Keratinocyte (primary cell): ENCODE data around the gene SLC25A47. TPM values are rescaled to one million over a fixed set of nuclear protein-coding genes. Genes with fewer than 3 reads are reported as not detected.

Experiments used
- DNase-seq: peaks from one replicate; pipeline ENCODE4 v3.0.0-alpha.2; 2011; ENCODE audit warnings: low read depth, missing footprints, low spot score
- FAIRE-seq: peaks from 2 replicates; lab custom pipeline; 2011; peaks lifted over from hg19 to GRCh38; lab: Jason Lieb, UNC
- H2AFZ ChIP-seq: 2 replicates; pipeline ENCODE4 v1.6.0; 2012; ENCODE audit warnings: low read length, control low read depth, inconsistent platforms; ENCODE audit not compliant: control insufficient read depth
- H3K27ac ChIP-seq: 2 replicates; pipeline ENCODE4 v1.5.1; 2011; ENCODE audit warnings: low read length; ENCODE audit not compliant: control insufficient read depth, insufficient read depth
- H3K27me3 ChIP-seq: 3 replicates; pipeline ENCODE4 v1.6.0; 2011; ENCODE audit warnings: low read length; ENCODE audit not compliant: control insufficient read depth, insufficient read depth; ENCODE audit errors: extremely low read depth
- H3K36me3 ChIP-seq, 2 experiments: 2 replicates in 1 of 2; 3 replicates in 1 of 2; pipeline ENCODE4 v1.5.1; 2011; ENCODE audit warnings: low read length in 2 of 2, mild to moderate bottlenecking in 1 of 2; ENCODE audit not compliant: control insufficient read depth in 2 of 2, insufficient read depth in 2 of 2; ENCODE audit errors: extremely low read depth in 1 of 2
- H3K4me1 ChIP-seq: 3 replicates; pipeline ENCODE4 v1.5.1; 2011; ENCODE audit warnings: low read length; ENCODE audit not compliant: control insufficient read depth, insufficient read depth; ENCODE audit errors: extremely low read depth
- H3K4me2 ChIP-seq: 3 replicates; pipeline ENCODE4 v1.6.0; 2011; ENCODE audit warnings: low read depth, low read length; ENCODE audit not compliant: control insufficient read depth, insufficient read depth; ENCODE audit errors: extremely low read depth
- H3K4me3 ChIP-seq, 3 experiments: fragments of 200-600 bp in 1 of 3; sonication (generic) in 1 of 3; 2 replicates in 2 of 3; 3 replicates in 1 of 3; pipeline ENCODE4 v1.5.1; 2011 to 2016; ENCODE audit warnings: low read length in 3 of 3, mild to moderate bottlenecking in 3 of 3, control low read depth in 2 of 3, inconsistent platforms in 1 of 3, low read depth in 1 of 3, mixed read lengths in 1 of 3, mixed run types in 1 of 3, moderate library complexity in 1 of 3; ENCODE audit not compliant: control insufficient read depth in 2 of 3, insufficient read depth in 2 of 3; ENCODE audit errors: extremely low read depth in 1 of 3
- H3K79me2 ChIP-seq: 2 replicates; pipeline ENCODE4 v1.6.0; 2012; ENCODE audit warnings: low read length; ENCODE audit not compliant: control insufficient read depth, insufficient read depth
- H3K9ac ChIP-seq: 3 replicates; pipeline ENCODE4 v1.6.0; 2011; ENCODE audit warnings: low read length; ENCODE audit not compliant: control insufficient read depth, insufficient read depth; ENCODE audit errors: extremely low read depth
- H3K9me1 ChIP-seq: 3 replicates; pipeline ENCODE4 v1.6.0; 2011; ENCODE audit warnings: low read length; ENCODE audit not compliant: control insufficient read depth, insufficient read depth; ENCODE audit errors: extremely low read depth
- H3K9me3 ChIP-seq: 2 replicates; pipeline ENCODE4 v1.5.1; 2012; ENCODE audit warnings: low read depth, low read length; ENCODE audit not compliant: control insufficient read depth
- H4K20me1 ChIP-seq: 3 replicates; pipeline ENCODE4 v1.6.0; 2011; ENCODE audit warnings: low read length; ENCODE audit not compliant: control insufficient read depth, insufficient read depth; ENCODE audit errors: extremely low read depth
- EZH2 ChIP-seq: IDR thresholded peaks from one replicate; pipeline ENCODE4 v1.6.1; 2012; ENCODE audit warnings: inconsistent platforms, mild to moderate bottlenecking, low read length, moderate library complexity
- dilution Hi-C: fragments of 300-500 bp; cut with MboI; formaldehyde crosslinking; loops from one replicate; pipeline ENCODE4 v1.7.0; 2020; ENCODE audit warnings: low sequenced_read_pairs; ENCODE audit not compliant: extremely low pct_ligation_motif_present
- polyA plus RNA-seq, 5 experiments: library from polyadenylated mRNA; depleted of rRNA in 3 of 5; stranded (reverse) in 3 of 5; stranded (forward) in 1 of 5; unstranded in 1 of 5; fragments of >200 nt; gene quantifications; 1 replicate in 1 of 5; 2 replicates in 3 of 5; 3 replicates in 1 of 5; pipeline versions ENCODE4 v1.2.1 to v1.2.3, GENCODE V29; 2011 to 2012; ENCODE audit warnings: missing spikeins in 2 of 5, low read depth in 1 of 5, low replicate concordance in 1 of 5
- TF ChIP-seq, protein P1 (sequence below), 3 experiments: IDR thresholded peaks in 1 of 3; conservative IDR thresholded peaks in 1 of 3; optimal IDR thresholded peaks in 1 of 3; 2 replicates in 2 of 3; 3 replicates in 1 of 3; pipeline versions ENCODE3 to v1.5.1; 2011; ENCODE audit warnings: low read length in 3 of 3, mild to moderate bottlenecking in 3 of 3, moderate library complexity in 2 of 3, control low read depth in 1 of 3, inconsistent platforms in 1 of 3; ENCODE audit not compliant: insufficient read depth in 2 of 3; ENCODE audit errors: extremely low read depth in 1 of 3

SLC25A47 gene
- polyA plus RNA-seq, 1 donor (not counting 4 experiments of a cell fraction or from before 2014, with no cell fraction given), result not detected

- dilution Hi-C loops, result no loop called here
- Histone ChIP-seq H3K9me1 (no peaks in the 10 kb centered on the region), H3K4me3 (no peak overlapping the region), H3K4me2 (no peak overlapping the region), H2AFZ (no peak overlapping the region), H3K27me3 (peaks cover 2% of the 10 kb centered on the region), H3K9me3 (no peaks in the 10 kb centered on the region), H3K4me1 (no peaks in the 10 kb centered on the region), H4K20me1 (no peaks in the 10 kb centered on the region), H3K27ac (no peak overlapping the region), H3K9ac (no peak overlapping the region), H3K79me2 (no peaks in the 10 kb centered on the region), H3K36me3 (no peaks in the 10 kb centered on the region)
- TF ChIP-seq, protein P1, sequence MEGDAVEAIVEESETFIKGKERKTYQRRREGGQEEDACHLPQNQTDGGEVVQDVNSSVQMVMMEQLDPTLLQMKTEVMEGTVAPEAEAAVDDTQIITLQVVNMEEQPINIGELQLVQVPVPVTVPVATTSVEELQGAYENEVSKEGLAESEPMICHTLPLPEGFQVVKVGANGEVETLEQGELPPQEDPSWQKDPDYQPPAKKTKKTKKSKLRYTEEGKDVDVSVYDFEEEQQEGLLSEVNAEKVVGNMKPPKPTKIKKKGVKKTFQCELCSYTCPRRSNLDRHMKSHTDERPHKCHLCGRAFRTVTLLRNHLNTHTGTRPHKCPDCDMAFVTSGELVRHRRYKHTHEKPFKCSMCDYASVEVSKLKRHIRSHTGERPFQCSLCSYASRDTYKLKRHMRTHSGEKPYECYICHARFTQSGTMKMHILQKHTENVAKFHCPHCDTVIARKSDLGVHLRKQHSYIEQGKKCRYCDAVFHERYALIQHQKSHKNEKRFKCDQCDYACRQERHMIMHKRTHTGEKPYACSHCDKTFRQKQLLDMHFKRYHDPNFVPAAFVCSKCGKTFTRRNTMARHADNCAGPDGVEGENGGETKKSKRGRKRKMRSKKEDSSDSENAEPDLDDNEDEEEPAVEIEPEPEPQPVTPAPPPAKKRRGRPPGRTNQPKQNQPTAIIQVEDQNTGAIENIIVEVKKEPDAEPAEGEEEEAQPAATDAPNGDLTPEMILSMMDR (optimal IDR thresholded peaks at IDR 0.05 in 1 of 3, IDR thresholded peaks at IDR 0.05 in 1 of 3, conservative IDR thresholded peaks at IDR 0.05 in 1 of 3; ENCODE audit: extremely low read depth in 1 of 3, insufficient read depth in 2 of 3, low read length in 3 of 3), result no peak
- TF ChIP-seq EZH2, result no peak
- FAIRE-seq (no peak), DNase-seq (no peak)
These were observed 2.8 kb downstream of the SLC25A47 start for GRCh38 chr14:100325958-100326357.

GRCh38 chr14:100327128-100327527 lies 4.0 kb downstream of the SLC25A47 start:
- Histone ChIP-seq H3K79me2 (no peaks in the 10 kb centered on the region), H2AFZ (no peak overlapping the region), H3K27me3 (peaks cover 2% of the 10 kb centered on the region), H3K9me3 (no peaks in the 10 kb centered on the region), H4K20me1 (no peaks in the 10 kb centered on the region), H3K4me3 (no peak overlapping the region), H3K36me3 (no peaks in the 10 kb centered on the region), H3K4me1 (no peaks in the 10 kb centered on the region), H3K9ac (no peak overlapping the region), H3K9me1 (no peaks in the 10 kb centered on the region), H3K27ac (no peak overlapping the region), H3K4me2 (no peak overlapping the region)
- TF ChIP-seq EZH2, result no peak
- TF ChIP-seq, protein P1 (optimal IDR thresholded peaks at IDR 0.05 in 1 of 3, IDR thresholded peaks at IDR 0.05 in 1 of 3, conservative IDR thresholded peaks at IDR 0.05 in 1 of 3; ENCODE audit: extremely low read depth in 1 of 3, insufficient read depth in 2 of 3, low read length in 3 of 3), result no peak
- DNase-seq (no peak), FAIRE-seq (no peak)
- dilution Hi-C loops, result no loop called here
